HG02678 (cell line): ENCODE results near the gene DNER.

Experiments used
- ATAC-seq: cut with Tn5 transposase; IDR thresholded peaks from one replicate; pipeline ENCODE4 v1.9.1; 2021; ENCODE audit warnings: mild to moderate bottlenecking, moderate library complexity; ENCODE audit not compliant: unreplicated experiment

Gene DNER

GRCh38 chr2:229445501-229446211 lies 268.7 kb downstream of the DNER start:
- no peak for ATAC-seq

- ATAC-seq: no peak
Measured at GRCh38 chr2:229445019-229445418, 269.3 kb downstream of the DNER start.

GRCh38 chr2:229443546-229444268 lies 270.6 kb downstream of the DNER start:
- no peak for ATAC-seq

GRCh38 chr2:229443141-229443540 lies 271.2 kb downstream of the DNER start:
- no peak for ATAC-seq

GRCh38 chr2:229438430-229439159 lies 275.8 kb downstream of the DNER start:
- ATAC-seq: no peak

- no peak for ATAC-seq
Measured at GRCh38 chr2:229437467-229437866, 276.9 kb downstream of the DNER start.

GRCh38 chr2:229434187-229434586 lies 280.2 kb downstream of the DNER start:
- ATAC-seq: no peak

- ATAC-seq: no peak
Measured at GRCh38 chr2:229433351-229433750, 281.0 kb downstream of the DNER start.

GRCh38 chr2:229431327-229431954 lies 282.9 kb downstream of the DNER start:
- ATAC-seq: no peak

GRCh38 chr2:229429589-229429988 lies 284.8 kb downstream of the DNER start:
- no peak for ATAC-seq

GRCh38 chr2:229426464-229426863 lies 287.9 kb downstream of the DNER start:
- no peak for ATAC-seq

GRCh38 chr2:229425598-229425997 lies 288.8 kb downstream of the DNER start:
- ATAC-seq: no peak

GRCh38 chr2:229422063-229422462 lies 292.3 kb downstream of the DNER start:
- ATAC-seq: no peak

- ATAC-seq: no peak
Measured at GRCh38 chr2:229419158-229419557, 295.2 kb downstream of the DNER start.

- ATAC-seq: no peak
Measured at GRCh38 chr2:229417916-229418315, 296.4 kb downstream of the DNER start.

GRCh38 chr2:229417176-229417575 lies 297.2 kb downstream of the DNER start:
- no peak for ATAC-seq

- no peak for ATAC-seq
Measured at GRCh38 chr2:229416116-229416694, 298.1 kb downstream of the DNER start.

GRCh38 chr2:229414631-229415030 lies 299.7 kb downstream of the DNER start:
- no peak for ATAC-seq

- no peak for ATAC-seq
Measured at GRCh38 chr2:229412686-229413085, 301.7 kb downstream of the DNER start.

GRCh38 chr2:229410946-229411345 lies 303.4 kb downstream of the DNER start:
- ATAC-seq: no peak

- no peak for ATAC-seq
Measured at GRCh38 chr2:229410264-229410663, 304.1 kb downstream of the DNER start.
